HEK293 (cell line): ENCODE measurements around the gene HMCN1.

Experiments
- CTCF ChIA-PET: fragments of 350-600 bp; formaldehyde crosslinking; extraction: SDS; loops from one replicate; lab custom pipeline; 2021; ENCODE audit warnings: antibody characterized with exemption; lab: Yijun Ruan, JAX
- POLR2A ChIA-PET: fragments of 300-600 bp; formaldehyde crosslinking; extraction: SDS; loops from one replicate; lab custom pipeline; 2020; ENCODE audit warnings: antibody characterized with exemption, inconsistent platforms; lab: Yijun Ruan, JAX
- H3K27ac ChIP-seq: fragments of 200-500 bp; sonication (Bioruptor generic); 2 replicates; pipeline ENCODE4 v1.5.1; 2014; ENCODE audit warnings: low read depth, low read length, control low read depth, inconsistent platforms; ENCODE audit errors: extremely low read depth
- H3K36me3 ChIP-seq, 2 experiments: fragments of 200-500 bp in 1 of 2; sonication (Bioruptor generic) in 1 of 2; 1 replicate in 1 of 2; 2 replicates in 1 of 2; pipeline ENCODE4 v1.5.1; 2014 to 2017; ENCODE audit warnings: inconsistent platforms in 2 of 2, low read length in 2 of 2; ENCODE audit not compliant: control insufficient read depth in 2 of 2, insufficient read depth in 1 of 2
- H3K4me1 ChIP-seq: fragments of 200-500 bp; sonication (Bioruptor generic); 2 replicates; pipeline ENCODE4 v1.5.1; 2014; ENCODE audit warnings: mild to moderate bottlenecking, low read length, inconsistent platforms; ENCODE audit not compliant: control insufficient read depth, insufficient read depth
- H3K4me3 ChIP-seq: 2 replicates; pipeline ENCODE4 v1.5.1; 2011; ENCODE audit warnings: low read depth, mild to moderate bottlenecking, control low read depth, low read length, moderate library complexity
- H3K9me3 ChIP-seq: fragments of 200-500 bp; sonication (Bioruptor generic); 2 replicates; pipeline ENCODE4 v1.5.1; 2014; ENCODE audit warnings: low read depth, low read length, inconsistent platforms; ENCODE audit not compliant: control insufficient read depth, insufficient read depth
- CTCF ChIP-seq: fragments of 450-650 bp; formaldehyde crosslinking; IDR thresholded peaks from 2 replicates; pipeline ENCODE4 v1.5.1; 2016; ENCODE audit warnings: missing biosample characterization, missing genetic modification characterization
- FEZF1 ChIP-seq: fragments of 450-650 bp; formaldehyde crosslinking; IDR thresholded peaks from 2 replicates; pipeline ENCODE4 v1.5.1; 2016; ENCODE audit warnings: missing biosample characterization, missing genetic modification characterization
- GLI4 ChIP-seq: fragments of 450-650 bp; formaldehyde crosslinking; IDR thresholded peaks from 2 replicates; pipeline ENCODE4 v1.5.1; 2016; ENCODE audit warnings: missing biosample characterization, missing genetic modification characterization
- GLIS1 ChIP-seq: fragments of 450-650 bp; formaldehyde crosslinking; IDR thresholded peaks from 2 replicates; pipeline ENCODE4 v1.5.1; 2016; ENCODE audit warnings: missing biosample characterization, missing genetic modification characterization
- HOXD13 ChIP-seq: sonication (generic); formaldehyde crosslinking; IDR thresholded peaks from 2 replicates; pipeline ENCODE4 v1.8.0; 2022; ENCODE audit warnings: missing genetic modification reagents, borderline replicate concordance
- KLF1 ChIP-seq: fragments of 450-650 bp; formaldehyde crosslinking; IDR thresholded peaks from 2 replicates; pipeline ENCODE4 v1.5.1; 2016; ENCODE audit warnings: missing biosample characterization, missing genetic modification characterization
- KLF7 ChIP-seq: fragments of 450-650 bp; formaldehyde crosslinking; IDR thresholded peaks from 2 replicates; pipeline ENCODE4 v1.5.1; 2016; ENCODE audit warnings: missing biosample characterization, missing genetic modification characterization, borderline replicate concordance
- PRDM6 ChIP-seq: fragments of 450-650 bp; formaldehyde crosslinking; IDR thresholded peaks from 2 replicates; pipeline ENCODE4 v1.5.1; 2017; ENCODE audit warnings: missing biosample characterization, missing genetic modification characterization
- SCRT2 ChIP-seq: fragments of 450-650 bp; formaldehyde crosslinking; IDR thresholded peaks from 2 replicates; pipeline ENCODE4 v1.5.1; 2016; ENCODE audit warnings: missing biosample characterization, missing genetic modification characterization
- TRIM28 ChIP-seq: IDR thresholded peaks from 2 replicates; pipeline ENCODE4 v1.6.1; 2011; ENCODE audit warnings: low read length, control low read depth, borderline replicate concordance
- ZBTB20 ChIP-seq: fragments of 450-650 bp; formaldehyde crosslinking; IDR thresholded peaks from 2 replicates; pipeline ENCODE4 v1.5.1; 2016; ENCODE audit warnings: missing biosample characterization, missing genetic modification characterization
- ZNF10 ChIP-seq: fragments of 450-650 bp; formaldehyde crosslinking; IDR thresholded peaks from 2 replicates; pipeline ENCODE4 v1.5.1; 2017; ENCODE audit warnings: missing biosample characterization, missing genetic modification characterization
- ZNF175 ChIP-seq: fragments of 450-650 bp; formaldehyde crosslinking; IDR thresholded peaks from 2 replicates; pipeline ENCODE4 v1.5.1; 2016; ENCODE audit warnings: missing biosample characterization, missing genetic modification characterization
- ZNF19 ChIP-seq: fragments of 450-650 bp; formaldehyde crosslinking; IDR thresholded peaks from 2 replicates; pipeline ENCODE4; 2016; ENCODE audit warnings: missing biosample characterization, missing genetic modification characterization, low read depth
- ZNF341 ChIP-seq: fragments of 450-650 bp; formaldehyde crosslinking; IDR thresholded peaks from 2 replicates; pipeline ENCODE4; 2016; ENCODE audit warnings: low read depth, missing biosample characterization, missing genetic modification characterization
- ZNF366 ChIP-seq: fragments of 450-650 bp; formaldehyde crosslinking; conservative IDR thresholded peaks from 2 replicates; pipeline ENCODE4 v1.5.1; 2016; ENCODE audit warnings: missing biosample characterization, missing genetic modification characterization
- ZNF394 ChIP-seq: fragments of 450-650 bp; formaldehyde crosslinking; IDR thresholded peaks from 2 replicates; pipeline ENCODE4 v1.5.1; 2016; ENCODE audit warnings: missing biosample characterization, missing genetic modification characterization, mild to moderate bottlenecking, moderate library complexity, borderline replicate concordance
- ZNF398 ChIP-seq: fragments of 450-650 bp; formaldehyde crosslinking; IDR thresholded peaks from 2 replicates; pipeline ENCODE4 v1.5.1; 2017; ENCODE audit warnings: missing biosample characterization, missing genetic modification characterization
- ZNF416 ChIP-seq: fragments of 450-650 bp; formaldehyde crosslinking; IDR thresholded peaks from 2 replicates; pipeline ENCODE4 v1.5.1; 2016; ENCODE audit warnings: missing biosample characterization, missing genetic modification characterization
- ZNF626 ChIP-seq: fragments of 450-650 bp; sonication (Bioruptor Pico); formaldehyde crosslinking; IDR thresholded peaks from 2 replicates; pipeline ENCODE4 v1.5.1; 2018; ENCODE audit warnings: missing biosample characterization, missing genetic modification characterization, inconsistent platforms
- ZNF645 ChIP-seq: fragments of 450-650 bp; formaldehyde crosslinking; IDR thresholded peaks from 2 replicates; pipeline ENCODE4; 2016; ENCODE audit warnings: missing biosample characterization, missing genetic modification characterization
- ZNF791 ChIP-seq: fragments of 450-650 bp; formaldehyde crosslinking; IDR thresholded peaks from 2 replicates; pipeline ENCODE4 v1.5.1; 2016; ENCODE audit warnings: missing biosample characterization, missing genetic modification characterization

The HMCN1 gene

GRCh38 chr1:186187601-186188000 is 453.4 kb downstream of the HMCN1 start:
- no peak for TF ChIP-seq PRDM6 (tag by site-specific recombination)
- TF ChIP-seq FEZF1: no peak
- TF ChIP-seq CTCF (tag by site-specific recombination): no peak
- no peak for TF ChIP-seq ZNF366 (tag by site-specific recombination)
- TF ChIP-seq ZNF175: no peak
- TF ChIP-seq KLF1 (tag by site-specific recombination): no peak
- H3K27ac ChIP-seq: no peak overlapping the region
- H3K4me3 ChIP-seq: no peak overlapping the region
- H3K4me1 ChIP-seq: peaks cover 3% of the 10 kb centered on the region; the same call in 1 of the 2 replicates
- ChIA-PET CTCF (interaction anchor here (0.7 kb wide), 1 partner anchor 373 kb away, joined by 3 read pairs; no protein-coding TSS in a partner anchor), POLR2A (no interaction called here)
- H3K36me3 ChIP-seq: no peaks in the 10 kb centered on the region
- no peaks in the 10 kb centered on the region for H3K9me3 ChIP-seq

- Histone ChIP-seq H3K4me3 (no peak overlapping the region), H3K27ac (no peak overlapping the region), H3K9me3 (no peaks in the 10 kb centered on the region), H3K36me3 (no peaks in the 10 kb centered on the region), H3K4me1 (peaks cover 3% of the 10 kb centered on the region; the same call in 1 of the 2 replicates)
- TF ChIP-seq SCRT2 (tag by site-specific recombination): no peak
- TF ChIP-seq ZNF394 (tag by site-specific recombination): no peak
- no peak for TF ChIP-seq ZNF626 (tag by site-specific recombination)
- TF ChIP-seq HOXD13 (CRISPR knock-in tag): no peak
- ChIA-PET POLR2A (no interaction called here), CTCF (interaction anchor here (0.6 to 1.4 kb wide), 3 partner anchors 24 to 373 kb away, joined by 3 to 4 read pairs (median 4); no protein-coding TSS in a partner anchor)
Observed at GRCh38 chr1:186188004-186188539, 453.9 kb downstream of the HMCN1 start.

GRCh38 chr1:186188736-186189135 is 454.5 kb downstream of the HMCN1 start:
- ChIA-PET POLR2A (no interaction called here), CTCF (interaction anchor here (1.4 kb wide), 1 partner anchor 24 kb away, joined by 4 read pairs; no protein-coding TSS in a partner anchor)
- H3K27ac ChIP-seq: no peak overlapping the region
- TF ChIP-seq TRIM28: no peak
- H3K4me3 ChIP-seq: no peak overlapping the region
- no peaks in the 10 kb centered on the region for H3K36me3 ChIP-seq
- peaks cover 3% of the 10 kb centered on the region; the same call in 1 of the 2 replicates for H3K4me1 ChIP-seq
- no peaks in the 10 kb centered on the region for H3K9me3 ChIP-seq

- Histone ChIP-seq H3K36me3 (no peaks in the 10 kb centered on the region), H3K4me3 (no peak overlapping the region), H3K27ac (no peak overlapping the region), H3K4me1 (peaks cover under 1% of the 10 kb centered on the region; the same call in 1 of the 2 replicates), H3K9me3 (no peaks in the 10 kb centered on the region)
- ChIA-PET CTCF (interaction anchor here (1.4 kb wide), 1 partner anchor 23 kb away, joined by 4 read pairs; no protein-coding TSS in a partner anchor), POLR2A (no interaction called here)
- TF ChIP-seq ZNF791 (tag by site-specific recombination) (no peak), ZNF626 (tag by site-specific recombination) (no peak), ZNF19 (tag by site-specific recombination) (no peak), ZNF341 (tag by site-specific recombination) (no peak), ZNF416 (tag by site-specific recombination) (no peak), ZNF645 (no peak), ZBTB20 (tag by site-specific recombination) (no peak), ZNF398 (tag by site-specific recombination) (no peak), KLF7 (no peak), GLIS1 (tag by site-specific recombination) (no peak), ZNF10 (tag by site-specific recombination) (no peak), GLI4 (no peak)
Observed at GRCh38 chr1:186189156-186189555, 455.0 kb downstream of the HMCN1 start.
